ENCODE results near the gene C14orf93.

The C14orf93 gene

GRCh38 chr14:23044840-23045239, 34.9 kb upstream of the C14orf93 start:
- FAIRE-seq = no peak

DNA sequence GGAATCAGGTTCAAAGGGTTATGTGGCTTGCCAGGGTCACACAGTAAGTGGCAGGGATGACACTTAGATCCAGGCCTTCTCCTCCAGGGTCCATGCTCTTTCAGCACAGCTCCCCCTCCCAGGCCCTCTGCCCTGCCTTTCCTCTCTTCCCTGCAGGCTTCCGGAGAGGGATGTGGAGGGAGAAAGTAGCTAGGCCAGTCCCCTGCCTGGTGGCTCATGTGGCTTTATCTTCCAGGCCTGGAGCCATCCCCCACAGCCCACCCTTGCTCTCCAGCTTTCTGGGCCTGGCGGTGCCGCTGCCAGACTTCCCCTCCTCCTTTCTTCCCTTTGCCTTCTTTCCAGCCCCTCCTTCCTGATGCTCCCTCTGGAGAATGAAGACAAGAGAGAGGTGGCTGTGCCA, 33.8 kb upstream of the C14orf93 start:
- FAIRE-seq = no peak

- FAIRE-seq = no peak
Measured at GRCh38 chr14:23043145-23043544, 33.2 kb upstream of the C14orf93 start.

GRCh38 chr14:23042162-23042965, 32.4 kb upstream of the C14orf93 start, which contains the start of gene PSMB11:
TSS of gene PSMB11 (plus strand) at chr14:23042212. CDS start at chr14:23042226, 14 bp downstream.
- no peak for FAIRE-seq

DNA sequence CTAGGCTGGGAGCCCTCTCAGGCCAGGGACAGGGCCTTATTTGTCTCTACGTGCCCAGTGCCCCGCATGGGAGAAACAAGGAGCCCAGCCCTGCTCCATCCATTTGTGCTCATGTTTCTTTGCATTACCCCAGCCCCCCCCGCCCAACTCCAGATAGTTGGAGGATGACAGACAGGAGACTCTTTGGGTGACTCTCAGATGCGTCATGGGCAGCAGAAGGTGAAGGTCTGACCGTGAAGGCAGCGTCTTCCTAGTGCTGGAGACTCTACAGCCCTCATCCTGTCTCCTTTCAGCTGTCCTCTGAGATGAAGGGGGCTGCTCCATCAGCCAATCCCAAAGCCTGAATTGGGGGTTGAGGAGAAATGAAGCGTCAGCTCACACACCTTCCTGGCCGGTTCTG, 31.8 kb upstream of the C14orf93 start:
- FAIRE-seq = no peak

DNA sequence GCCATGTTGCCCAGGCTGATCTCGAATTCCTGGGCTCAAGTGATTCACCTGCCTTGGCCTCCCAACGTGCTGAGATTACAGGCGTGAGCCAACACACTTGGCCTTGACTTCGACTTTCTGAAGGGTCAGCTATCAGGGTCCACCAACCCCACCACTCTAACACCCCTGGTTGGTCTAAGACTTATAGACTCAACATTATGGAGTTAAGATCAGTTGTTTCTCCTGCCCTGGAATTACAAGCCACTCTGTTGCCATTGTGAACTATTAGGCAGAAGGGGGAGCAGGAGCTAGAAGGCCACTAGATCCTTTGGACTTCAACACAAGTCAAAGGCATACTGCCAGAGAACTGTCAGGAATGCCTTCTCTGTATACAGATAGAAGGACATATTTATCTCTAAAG, 30.2 kb upstream of the C14orf93 start:
- no peak for FAIRE-seq

DNA sequence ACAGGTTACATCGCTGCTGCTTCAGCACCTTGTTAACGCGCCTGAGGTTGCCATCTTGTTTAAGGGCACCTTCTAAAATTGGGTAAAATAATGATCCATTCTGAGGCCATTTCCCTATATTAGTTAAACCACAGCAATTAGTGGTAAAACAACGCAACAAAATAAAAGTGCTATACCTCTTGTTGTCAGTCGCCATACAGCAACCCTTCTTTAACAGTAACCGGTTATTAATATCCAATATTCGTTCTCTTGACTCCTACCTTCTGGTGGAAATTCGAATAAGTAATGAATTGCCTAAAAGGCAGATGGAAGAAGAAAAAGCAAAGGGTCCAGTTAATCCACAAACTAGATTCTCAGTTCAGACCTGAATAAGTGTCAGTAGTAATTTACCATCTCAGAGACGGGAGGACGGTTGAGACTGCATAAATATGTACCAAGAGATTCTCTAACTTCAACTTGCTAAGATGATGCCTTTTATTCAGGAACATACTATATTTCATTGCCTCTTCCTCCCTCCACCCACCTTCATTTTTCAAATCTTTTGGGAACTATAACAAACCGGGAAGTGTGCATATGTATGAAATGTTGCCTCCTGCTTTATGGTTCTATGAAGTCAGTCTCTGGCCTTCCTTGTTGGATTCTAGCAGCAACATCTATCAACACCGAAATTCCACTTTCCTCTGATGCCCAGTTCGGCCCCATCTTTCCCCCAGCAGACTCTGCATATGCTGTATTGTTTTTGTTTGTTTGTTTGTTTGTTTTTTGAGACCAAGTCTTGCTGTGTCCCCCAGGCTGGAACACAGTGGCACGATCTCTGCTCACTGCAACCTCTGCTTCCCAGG, 25.6 kb upstream of the C14orf93 start:
- FAIRE-seq = no peak

- FAIRE-seq = peak; percentile 63
Measured at GRCh38 chr14:23034498-23035302, 24.8 kb upstream of the C14orf93 start, which contains the start of gene PSMB5. TSS of gene PSMB5 (minus strand) at chr14:23034900. CDS start at chr14:23034881, 19 bp downstream.

DNA sequence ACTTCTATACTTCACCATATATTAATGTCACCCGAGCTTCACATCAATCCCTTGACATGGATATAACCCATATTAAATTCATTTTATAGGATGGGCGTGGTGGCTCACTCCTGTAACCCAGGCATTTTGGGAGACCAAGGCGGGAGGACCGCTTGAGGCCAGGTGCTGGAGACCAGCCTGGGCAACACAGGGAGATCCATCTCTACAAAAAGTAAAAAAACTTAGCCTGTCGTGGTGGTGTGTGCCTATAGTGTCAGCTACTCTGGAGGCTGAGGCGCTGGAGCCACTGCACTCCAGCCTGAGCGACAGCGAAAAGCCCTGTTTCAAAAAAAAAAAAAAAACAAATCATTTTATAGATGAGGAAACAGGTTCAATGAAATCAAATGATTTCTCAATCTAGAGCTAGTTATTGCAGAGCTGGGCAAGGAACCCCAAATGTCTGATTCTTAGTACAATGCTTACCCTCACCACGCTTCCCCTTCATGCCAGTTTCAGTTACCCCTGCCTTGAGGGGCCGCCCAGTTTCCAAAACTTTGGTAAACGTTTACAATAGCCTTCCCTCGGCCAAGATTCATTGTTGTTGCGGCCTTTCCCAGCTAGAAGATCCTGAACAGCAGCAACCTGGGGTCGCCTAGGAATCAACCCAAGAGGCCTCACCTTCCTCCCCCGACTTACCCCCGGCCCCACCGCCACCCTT, 24.0 kb upstream of the C14orf93 start:
- FAIRE-seq = no peak

DNA sequence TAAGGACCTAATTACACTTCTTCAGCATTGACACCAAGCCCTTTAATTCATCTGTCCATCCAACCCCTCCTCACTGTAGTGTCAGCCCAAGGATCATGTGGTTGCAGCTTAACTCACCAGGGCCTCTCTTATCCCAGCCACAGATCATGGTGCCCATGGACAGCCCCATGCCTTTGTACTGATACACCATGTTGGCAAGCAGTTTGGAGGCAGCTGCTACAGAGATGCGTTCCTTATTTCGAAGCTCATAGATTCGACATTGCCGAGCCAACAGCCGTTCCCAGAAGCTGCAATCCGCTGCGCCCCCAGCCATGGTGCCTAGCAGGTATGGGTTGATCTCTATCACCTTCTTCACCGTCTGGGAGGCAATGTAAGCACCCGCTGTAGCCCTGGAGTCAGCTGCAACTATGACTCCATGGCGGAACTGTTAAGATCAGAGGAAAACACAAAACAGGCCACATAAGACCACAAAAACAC, 23.3 kb upstream of the C14orf93 start:
- no peak for FAIRE-seq

DNA sequence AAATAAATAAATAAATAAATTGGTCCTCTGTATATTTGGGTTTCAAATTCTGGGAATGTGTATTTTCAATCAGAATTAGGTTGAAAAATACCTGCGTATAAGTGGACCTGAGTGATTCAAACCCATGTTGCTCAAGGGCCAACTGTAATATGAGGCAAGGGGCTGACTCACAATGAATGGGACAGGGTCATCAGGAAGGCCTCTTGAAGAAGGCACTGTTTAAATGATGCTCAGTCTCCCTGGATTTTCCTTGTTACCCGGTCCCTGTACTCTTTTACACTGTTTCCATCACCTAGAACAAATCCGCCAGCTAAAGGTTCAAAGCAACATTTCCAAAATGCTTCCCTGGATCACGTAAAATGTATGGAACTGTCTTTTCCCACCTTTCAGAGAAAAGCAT, 21.0 kb upstream of the C14orf93 start:
- FAIRE-seq = no peak

DNA sequence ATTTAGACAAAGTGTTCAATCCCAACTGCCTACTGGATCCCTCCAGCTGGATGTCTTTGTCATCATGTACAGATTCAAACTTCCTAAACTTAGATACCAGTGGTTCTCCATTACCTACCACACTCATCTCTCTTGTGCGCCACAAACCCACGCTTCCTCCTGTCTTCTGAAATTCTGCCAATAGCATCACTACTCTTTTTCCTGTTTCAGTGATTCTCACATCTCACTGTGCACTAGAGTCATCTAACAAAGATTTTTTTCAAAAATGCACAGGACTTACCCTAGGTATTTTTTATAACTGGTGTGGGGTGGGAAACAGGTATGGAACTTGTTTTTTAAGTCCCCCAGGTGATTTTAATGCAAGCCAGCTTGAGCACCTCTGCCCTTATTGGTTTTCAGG, 18.9 kb upstream of the C14orf93 start:
- FAIRE-seq = no peak

- FAIRE-seq = no peak
Measured at GRCh38 chr14:23025151-23025814, 15.3 kb upstream of the C14orf93 start.

DNA sequence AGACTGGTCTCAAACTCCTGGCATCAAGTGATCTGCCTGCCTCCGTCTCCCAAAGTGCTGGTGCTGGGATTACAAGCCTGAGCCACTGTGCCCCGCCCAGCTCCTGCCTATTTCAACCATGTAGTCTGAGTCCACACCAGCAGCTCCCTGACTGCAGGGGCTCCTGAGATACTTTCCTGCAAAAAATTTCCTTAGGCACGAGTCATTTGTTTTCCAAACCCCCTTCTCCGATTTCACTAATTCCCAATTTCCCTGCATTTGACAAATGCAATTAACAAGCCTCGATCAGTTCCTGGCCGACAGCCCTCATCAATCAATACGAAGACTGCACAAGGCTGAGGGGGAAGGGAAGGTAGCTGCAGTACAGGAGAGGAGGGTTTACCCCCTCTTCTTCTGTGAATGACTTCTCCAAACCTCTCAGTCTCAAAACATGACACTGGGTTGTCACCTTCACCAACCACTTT, 14.7 kb upstream of the C14orf93 start:
- no peak for FAIRE-seq

- no peak for FAIRE-seq
Measured at GRCh38 chr14:23023795-23024152, 13.8 kb upstream of the C14orf93 start.

DNA sequence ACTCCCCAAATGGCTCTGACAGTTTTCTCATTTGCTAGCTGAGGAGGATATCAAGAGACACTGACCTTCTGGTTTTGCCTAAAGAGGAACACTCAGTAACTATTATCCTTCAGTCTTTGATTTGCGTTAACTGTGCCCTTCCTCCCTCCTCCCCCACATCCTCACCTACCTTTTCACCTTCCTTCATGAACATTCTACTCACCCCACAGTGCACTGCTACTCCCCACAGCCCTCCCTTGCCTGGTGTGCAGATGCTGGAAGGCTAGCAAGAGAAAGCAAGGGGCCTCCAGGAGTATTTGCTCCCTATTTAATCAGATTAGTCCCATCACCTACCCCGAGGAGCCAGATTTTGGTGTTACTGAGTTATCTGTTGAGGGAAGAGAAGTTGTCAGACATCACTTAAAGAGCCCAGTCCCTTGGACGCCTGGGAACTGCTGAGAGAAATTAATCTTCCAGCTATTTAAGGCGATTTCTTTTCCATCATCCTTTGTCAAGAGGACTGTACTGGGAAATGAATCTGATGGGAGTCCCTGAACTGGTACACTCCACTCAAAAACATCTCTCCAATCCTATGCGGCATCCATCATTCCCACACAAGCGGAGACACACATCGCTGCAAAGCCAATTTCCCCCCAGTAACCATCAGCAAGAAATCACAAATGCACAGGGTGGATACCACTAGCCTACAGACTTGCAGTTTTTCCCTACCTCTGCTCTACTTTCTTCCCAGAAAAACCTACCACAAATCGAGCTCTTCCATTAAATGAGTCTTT, 13.3 kb upstream of the C14orf93 start:
- no peak for FAIRE-seq

- FAIRE-seq = no peak
Measured at GRCh38 chr14:23021889-23022442, 12.0 kb upstream of the C14orf93 start.

GRCh38 chr14:23021434-23021833, 11.5 kb upstream of the C14orf93 start:
- no peak for FAIRE-seq

GRCh38 chr14:23020143-23021128, 10.5 kb upstream of the C14orf93 start:
- FAIRE-seq = no peak

Measured in TTC549 (cell line).